Kidney (tissue), 14 donors: ENCODE data around the gene WNT7B. TPM values are rescaled to one million over a fixed set of nuclear protein-coding genes. Genes with fewer than 3 reads are reported as not detected.

Experiments
- DNase-seq, 5 donors: peaks; one replicate each; pipeline ENCODE4 v3.0.0-alpha.2; 2013 to 2020
- FAIRE-seq: peaks from 2 replicates; lab custom pipeline; 2012; peaks lifted over from hg19 to GRCh38; lab: Jason Lieb, UNC
- H3K27ac ChIP-seq, 2 donors: one replicate each; pipeline ENCODE4 v1.7.0; 2013; ENCODE audit warnings: low read depth in 2 of 2, low read length in 2 of 2, inconsistent platforms in 1 of 2
- H3K27me3 ChIP-seq: one replicate; pipeline ENCODE4 v1.7.1; 2013; ENCODE audit warnings: low read length, inconsistent platforms; ENCODE audit not compliant: control insufficient read depth, insufficient read depth
- H3K36me3 ChIP-seq, 3 donors: one replicate each; pipeline versions ENCODE4 v1.7.0 to v1.7.1; 2013; ENCODE audit warnings: low read length in 3 of 3, control low read depth in 1 of 3, inconsistent platforms in 1 of 3; ENCODE audit not compliant: insufficient read depth in 3 of 3, control insufficient read depth in 2 of 3
- H3K4me1 ChIP-seq, 3 donors: one replicate each; pipeline versions ENCODE4 v1.7.0 to v1.7.1; 2013; ENCODE audit warnings: low read length in 3 of 3, inconsistent platforms in 1 of 3, low read depth in 1 of 3; ENCODE audit not compliant: control insufficient read depth in 2 of 3, insufficient read depth in 2 of 3
- H3K4me3 ChIP-seq, 3 donors: one replicate each; pipeline versions ENCODE4 v1.7.0 to v1.8.1; 2013; ENCODE audit warnings: low read length in 3 of 3, control low read depth in 1 of 3, inconsistent platforms in 1 of 3
- H3K9ac ChIP-seq, 3 donors: one replicate each; pipeline versions ENCODE4 v1.7.0 to v1.7.1; 2013; ENCODE audit warnings: low read length in 3 of 3, control low read depth in 1 of 3, inconsistent platforms in 1 of 3
- H3K9me3 ChIP-seq, 3 donors: one replicate each; pipeline versions ENCODE4 v1.7.0 to v1.7.1; 2013; ENCODE audit warnings: low read length in 3 of 3, control low read depth in 1 of 3, inconsistent platforms in 1 of 3; ENCODE audit not compliant: control insufficient read depth in 2 of 3, insufficient read depth in 1 of 3
- intact Hi-C: fragments of 100-400 bp; cut with DNase I; formaldehyde crosslinking; loops from one replicate; pipeline ENCODE4 v1.11.1; 2022
- polyA plus RNA-seq: library from polyadenylated mRNA; stranded (reverse); fragments of 350-450 nt; fragmentation: Illumina TruSeq; extraction: RNeasy Lipid Tissue Mini Kit (QIAGEN cat#74804); gene quantifications from one replicate; pipeline ENCODE4 v1.2.3, GENCODE V29; 2014; ENCODE audit warnings: low read depth, low replicate concordance; ENCODE audit not compliant: insufficient read depth
- total RNA-seq: library from RNA; stranded (reverse); fragmentation: NEBNext Ultra II Directional; extraction: Animal tissue kit (Norgen Biotek cat#: 25700); gene quantifications from one replicate; pipeline ENCODE4 v1.2.1, GENCODE V29; 2021
- TF ChIP-seq, protein P1 (sequence below): IDR thresholded peaks from 3 replicates; pipeline ENCODE4 v1.5.1; 2012; ENCODE audit warnings: mild to moderate bottlenecking, moderate library complexity, borderline replicate concordance; ENCODE audit not compliant: insufficient read depth; ENCODE audit errors: extremely low read depth
- donor health status: control.
- donor health status: control.
- donor health status: control.
- donor health status: control.
- donor health status: control.
- donor health status: DM: yes; HTN: yes; CAD: no.
- donor health status: Normal renal cell carcinoma (clear cell type).

The WNT7B gene
- total and polyA plus RNA-seq, 2 donors from 2014 or later = 1.6 to 2.4 TPM

DNA sequence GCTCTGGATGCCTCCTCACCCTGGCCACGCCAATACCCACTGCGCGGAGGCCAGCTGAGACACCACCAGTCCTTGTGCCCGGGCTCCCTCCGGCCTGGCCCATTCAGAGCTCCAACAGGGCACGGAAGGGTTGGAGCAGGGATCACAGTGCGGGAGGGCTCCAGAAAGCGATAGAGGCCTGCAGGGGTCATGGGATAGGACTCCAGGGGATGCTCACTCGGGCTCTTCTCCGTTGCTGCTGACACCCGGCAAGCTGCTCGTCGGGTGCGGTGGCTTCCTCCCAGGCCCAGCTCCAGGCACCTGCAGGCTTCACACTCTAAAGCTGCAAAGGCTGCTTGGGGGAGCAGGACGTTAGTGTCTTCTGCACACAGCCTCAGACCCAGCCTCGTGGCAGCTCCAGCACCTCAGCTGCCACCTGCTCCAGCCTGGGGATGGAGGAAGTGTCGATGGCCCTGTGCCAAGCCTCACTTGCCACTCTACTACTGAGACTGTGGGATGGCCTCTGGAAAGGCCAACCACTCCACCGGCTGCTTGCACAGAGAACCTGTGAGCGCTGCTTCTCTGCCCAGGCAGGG is 10.6 kb downstream of the WNT7B start:
- intact Hi-C loops = no loop called here

DNA sequence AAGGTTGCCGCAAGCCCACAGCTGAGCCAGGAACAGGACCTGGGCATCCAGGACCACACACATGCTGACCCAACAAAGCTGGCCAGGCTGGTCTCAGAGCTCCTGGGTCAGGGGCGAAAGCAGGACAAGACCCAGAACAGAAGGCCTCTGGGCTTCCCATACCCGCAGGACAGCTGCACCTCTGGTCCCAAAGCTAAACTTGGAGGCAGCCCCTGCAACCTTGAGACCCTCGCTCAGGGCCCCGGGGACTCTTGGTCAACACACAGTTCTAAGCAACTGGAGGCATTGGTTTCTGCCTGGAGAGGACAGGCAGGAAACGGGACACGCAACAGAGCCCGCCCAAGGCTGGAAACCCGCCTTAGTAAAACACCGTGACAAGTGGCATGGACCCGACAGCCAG is 11.4 kb downstream of the WNT7B start:
- no peak for DNase-seq
- Histone ChIP-seq H3K9ac (no peak overlapping the region), H3K27me3 (no peaks in the 10 kb centered on the region), H3K36me3 (no peaks in the 10 kb centered on the region), H3K27ac (no peak overlapping the region), H3K4me1 (no peaks in the 10 kb centered on the region), H3K9me3 (no peaks in the 10 kb centered on the region), H3K4me3 (no peak overlapping the region)
- TF ChIP-seq, protein P1, sequence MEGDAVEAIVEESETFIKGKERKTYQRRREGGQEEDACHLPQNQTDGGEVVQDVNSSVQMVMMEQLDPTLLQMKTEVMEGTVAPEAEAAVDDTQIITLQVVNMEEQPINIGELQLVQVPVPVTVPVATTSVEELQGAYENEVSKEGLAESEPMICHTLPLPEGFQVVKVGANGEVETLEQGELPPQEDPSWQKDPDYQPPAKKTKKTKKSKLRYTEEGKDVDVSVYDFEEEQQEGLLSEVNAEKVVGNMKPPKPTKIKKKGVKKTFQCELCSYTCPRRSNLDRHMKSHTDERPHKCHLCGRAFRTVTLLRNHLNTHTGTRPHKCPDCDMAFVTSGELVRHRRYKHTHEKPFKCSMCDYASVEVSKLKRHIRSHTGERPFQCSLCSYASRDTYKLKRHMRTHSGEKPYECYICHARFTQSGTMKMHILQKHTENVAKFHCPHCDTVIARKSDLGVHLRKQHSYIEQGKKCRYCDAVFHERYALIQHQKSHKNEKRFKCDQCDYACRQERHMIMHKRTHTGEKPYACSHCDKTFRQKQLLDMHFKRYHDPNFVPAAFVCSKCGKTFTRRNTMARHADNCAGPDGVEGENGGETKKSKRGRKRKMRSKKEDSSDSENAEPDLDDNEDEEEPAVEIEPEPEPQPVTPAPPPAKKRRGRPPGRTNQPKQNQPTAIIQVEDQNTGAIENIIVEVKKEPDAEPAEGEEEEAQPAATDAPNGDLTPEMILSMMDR = no peak
- no peak for FAIRE-seq
- intact Hi-C loops = no loop called here

More for the DNA sequence above, 10.6 kb downstream of the WNT7B start:
- H3K4me1 ChIP-seq = peaks cover 0 to 2% (median 0%) of the 10 kb centered on the region in 3 donors
- H3K4me3 ChIP-seq = no peak overlapping the region
- H3K9ac ChIP-seq = no peak overlapping the region
- no peak overlapping the region for H3K27ac ChIP-seq
- no peaks in the 10 kb centered on the region for H3K36me3 ChIP-seq
- DNase-seq (no peak), FAIRE-seq (no peak)
- H3K27me3 ChIP-seq = no peaks in the 10 kb centered on the region
- TF ChIP-seq, protein P1 = no peak
- no peaks in the 10 kb centered on the region for H3K9me3 ChIP-seq

DNA sequence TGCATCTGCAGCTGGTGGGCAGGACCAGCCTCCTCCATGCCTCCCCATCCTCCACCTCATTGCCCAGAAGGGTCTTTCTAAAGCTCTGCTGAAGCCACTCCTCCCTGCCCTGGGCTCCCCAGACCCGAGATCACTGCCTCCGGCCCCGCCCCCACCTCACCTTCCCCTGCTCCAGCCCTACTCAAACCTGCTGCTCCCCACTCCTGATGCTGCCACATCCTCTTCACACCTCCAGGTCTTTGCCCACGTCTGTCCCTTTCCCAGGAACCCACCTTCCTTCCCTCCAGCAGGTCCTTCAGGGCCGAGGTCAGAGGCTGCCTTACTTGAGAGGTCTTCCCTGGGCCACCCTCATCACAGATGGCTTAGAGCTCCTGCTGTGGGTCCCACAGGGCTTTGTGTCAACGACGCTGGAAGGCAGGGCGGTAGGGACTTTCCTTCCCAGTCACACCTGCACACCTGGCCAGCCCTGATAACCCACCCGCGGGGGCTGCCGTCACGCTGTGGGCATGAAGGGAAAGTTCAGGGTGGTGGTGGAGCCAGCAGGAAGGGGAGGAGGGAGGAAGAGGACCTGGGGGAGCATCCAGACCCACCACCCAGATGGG is 11.9 kb downstream of the WNT7B start:
- Histone ChIP-seq H3K9me3 (no peaks in the 10 kb centered on the region), H3K4me3 (no peak overlapping the region), H3K27me3 (no peaks in the 10 kb centered on the region), H3K27ac (no peak overlapping the region), H3K4me1 (no peaks in the 10 kb centered on the region), H3K36me3 (no peaks in the 10 kb centered on the region), H3K9ac (no peak overlapping the region)
- DNase-seq = no peak
- no peak for FAIRE-seq
- intact Hi-C loops = no loop called here
- TF ChIP-seq, protein P1 = no peak
